ENCODE measurements around the gene SPATA16. TPM values are rescaled to one million over a fixed set of nuclear protein-coding genes. Genes with fewer than 3 reads are reported as not detected.

SPATA16 gene
- polyA plus RNA-seq, 1 donor from 2014 or later = not detected

DNA sequence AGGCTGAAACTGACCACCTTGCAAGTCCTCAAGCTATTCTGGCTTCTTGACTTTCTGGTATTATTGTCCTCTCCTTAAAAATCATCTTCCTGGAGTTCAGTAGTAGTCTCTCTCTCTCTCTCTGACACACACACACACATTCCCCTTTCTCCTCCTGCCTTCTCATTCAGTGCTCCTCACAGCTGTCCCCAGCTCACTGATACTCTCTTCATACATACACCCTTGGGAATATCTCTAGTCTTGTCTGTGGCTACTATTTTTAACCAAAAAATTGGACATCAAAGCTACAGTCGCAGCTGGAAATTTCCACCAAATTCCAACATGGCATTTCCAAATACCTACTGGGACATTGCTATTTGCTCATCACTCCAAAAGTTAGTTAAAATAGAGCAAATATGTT, 211.6 kb downstream of the SPATA16 start:
- no peak for TF ChIP-seq EZH2 (IDR thresholded peaks at IDR 0.05; ENCODE audit: borderline replicate concordance, insufficient read depth, low read length, poor library complexity, severe bottlenecking)
- TF ChIP-seq SMC3 (conservative IDR thresholded peaks at IDR 0.05; ENCODE audit: poor library complexity) = no peak
- TF ChIP-seq EP300 (conservative IDR thresholded peaks at IDR 0.05; ENCODE audit: poor library complexity, severe bottlenecking) = no peak
- TF ChIP-seq RAD21 (conservative IDR thresholded peaks at IDR 0.05) = no peak
- TF ChIP-seq TAF1 (IDR thresholded peaks at IDR 0.05; ENCODE audit: low read depth) = no peak
- TF ChIP-seq, protein P1, sequence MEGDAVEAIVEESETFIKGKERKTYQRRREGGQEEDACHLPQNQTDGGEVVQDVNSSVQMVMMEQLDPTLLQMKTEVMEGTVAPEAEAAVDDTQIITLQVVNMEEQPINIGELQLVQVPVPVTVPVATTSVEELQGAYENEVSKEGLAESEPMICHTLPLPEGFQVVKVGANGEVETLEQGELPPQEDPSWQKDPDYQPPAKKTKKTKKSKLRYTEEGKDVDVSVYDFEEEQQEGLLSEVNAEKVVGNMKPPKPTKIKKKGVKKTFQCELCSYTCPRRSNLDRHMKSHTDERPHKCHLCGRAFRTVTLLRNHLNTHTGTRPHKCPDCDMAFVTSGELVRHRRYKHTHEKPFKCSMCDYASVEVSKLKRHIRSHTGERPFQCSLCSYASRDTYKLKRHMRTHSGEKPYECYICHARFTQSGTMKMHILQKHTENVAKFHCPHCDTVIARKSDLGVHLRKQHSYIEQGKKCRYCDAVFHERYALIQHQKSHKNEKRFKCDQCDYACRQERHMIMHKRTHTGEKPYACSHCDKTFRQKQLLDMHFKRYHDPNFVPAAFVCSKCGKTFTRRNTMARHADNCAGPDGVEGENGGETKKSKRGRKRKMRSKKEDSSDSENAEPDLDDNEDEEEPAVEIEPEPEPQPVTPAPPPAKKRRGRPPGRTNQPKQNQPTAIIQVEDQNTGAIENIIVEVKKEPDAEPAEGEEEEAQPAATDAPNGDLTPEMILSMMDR (IDR thresholded peaks at IDR 0.05; ENCODE audit: poor library complexity, severe bottlenecking) = no peak
- no peak for TF ChIP-seq POLR2AphosphoS5 (IDR thresholded peaks at IDR 0.05)
- TF ChIP-seq MXI1 (conservative IDR thresholded peaks at IDR 0.05; ENCODE audit: poor library complexity, severe bottlenecking) = no peak
- TF ChIP-seq, protein P2, sequence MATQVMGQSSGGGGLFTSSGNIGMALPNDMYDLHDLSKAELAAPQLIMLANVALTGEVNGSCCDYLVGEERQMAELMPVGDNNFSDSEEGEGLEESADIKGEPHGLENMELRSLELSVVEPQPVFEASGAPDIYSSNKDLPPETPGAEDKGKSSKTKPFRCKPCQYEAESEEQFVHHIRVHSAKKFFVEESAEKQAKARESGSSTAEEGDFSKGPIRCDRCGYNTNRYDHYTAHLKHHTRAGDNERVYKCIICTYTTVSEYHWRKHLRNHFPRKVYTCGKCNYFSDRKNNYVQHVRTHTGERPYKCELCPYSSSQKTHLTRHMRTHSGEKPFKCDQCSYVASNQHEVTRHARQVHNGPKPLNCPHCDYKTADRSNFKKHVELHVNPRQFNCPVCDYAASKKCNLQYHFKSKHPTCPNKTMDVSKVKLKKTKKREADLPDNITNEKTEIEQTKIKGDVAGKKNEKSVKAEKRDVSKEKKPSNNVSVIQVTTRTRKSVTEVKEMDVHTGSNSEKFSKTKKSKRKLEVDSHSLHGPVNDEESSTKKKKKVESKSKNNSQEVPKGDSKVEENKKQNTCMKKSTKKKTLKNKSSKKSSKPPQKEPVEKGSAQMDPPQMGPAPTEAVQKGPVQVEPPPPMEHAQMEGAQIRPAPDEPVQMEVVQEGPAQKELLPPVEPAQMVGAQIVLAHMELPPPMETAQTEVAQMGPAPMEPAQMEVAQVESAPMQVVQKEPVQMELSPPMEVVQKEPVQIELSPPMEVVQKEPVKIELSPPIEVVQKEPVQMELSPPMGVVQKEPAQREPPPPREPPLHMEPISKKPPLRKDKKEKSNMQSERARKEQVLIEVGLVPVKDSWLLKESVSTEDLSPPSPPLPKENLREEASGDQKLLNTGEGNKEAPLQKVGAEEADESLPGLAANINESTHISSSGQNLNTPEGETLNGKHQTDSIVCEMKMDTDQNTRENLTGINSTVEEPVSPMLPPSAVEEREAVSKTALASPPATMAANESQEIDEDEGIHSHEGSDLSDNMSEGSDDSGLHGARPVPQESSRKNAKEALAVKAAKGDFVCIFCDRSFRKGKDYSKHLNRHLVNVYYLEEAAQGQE (IDR thresholded peaks at IDR 0.05; ENCODE audit: borderline replicate concordance) = no peak
- Histone ChIP-seq H4K20me1 (ENCODE audit: insufficient read depth) (no peaks in the 10 kb centered on the region), H3K36me3 (ENCODE audit: insufficient read depth, low read length) (no peaks in the 10 kb centered on the region), H3K9ac (ENCODE audit: low read length) (no peak overlapping the region), H3F3A (ENCODE audit: insufficient read depth, low read length, poor library complexity, severe bottlenecking) (no peaks in the 10 kb centered on the region), H3K4me3 (ENCODE audit: low read length) (no peak overlapping the region), H3K27ac (ENCODE audit: low read length) (no peak overlapping the region), H3K79me2 (replicated peaks; ENCODE audit: insufficient read depth, low read length) (no peaks in the 10 kb centered on the region), H3K9me3 (ENCODE audit: low read length) (no peaks in the 10 kb centered on the region), H2AFZ (ENCODE audit: low read depth, low read length) (no peak overlapping the region), H3K27me3 (ENCODE audit: insufficient read depth, low read depth, low read length) (no peaks in the 10 kb centered on the region), H3K9me2 (ENCODE audit: insufficient read depth, low read length) (no peaks in the 10 kb centered on the region), H3K4me2 (ENCODE audit: low read length) (no peak overlapping the region)

DNA sequence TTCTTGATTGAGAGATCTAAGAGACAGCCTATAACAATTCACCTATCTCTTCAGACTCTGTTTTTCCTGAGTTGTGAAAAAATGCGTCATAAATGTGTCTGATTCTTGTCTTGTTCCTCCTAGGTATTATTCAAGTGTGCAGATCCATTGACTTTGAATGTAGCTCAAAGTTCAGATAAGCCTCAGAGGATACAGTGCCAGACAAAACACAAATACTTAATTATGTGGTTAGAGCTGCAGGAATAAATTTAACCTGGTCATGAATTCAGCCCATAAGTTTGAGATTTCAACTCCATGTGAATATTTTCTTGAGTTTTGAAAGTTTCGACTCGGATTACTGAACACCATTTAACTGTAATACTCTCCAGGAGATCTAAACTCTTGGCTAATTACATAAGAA, 216.5 kb downstream of the SPATA16 start:
- TF ChIP-seq POLR2AphosphoS5 (IDR thresholded peaks at IDR 0.05) (no peak), TAF1 (IDR thresholded peaks at IDR 0.05; ENCODE audit: low read depth) (no peak), RAD21 (conservative IDR thresholded peaks at IDR 0.05) (no peak), EP300 (conservative IDR thresholded peaks at IDR 0.05; ENCODE audit: poor library complexity, severe bottlenecking) (no peak), SMC3 (conservative IDR thresholded peaks at IDR 0.05; ENCODE audit: poor library complexity) (no peak), EZH2 (IDR thresholded peaks at IDR 0.05; ENCODE audit: borderline replicate concordance, insufficient read depth, low read length, poor library complexity, severe bottlenecking) (no peak), MXI1 (conservative IDR thresholded peaks at IDR 0.05; ENCODE audit: poor library complexity, severe bottlenecking) (no peak)
- TF ChIP-seq, protein P1 (IDR thresholded peaks at IDR 0.05; ENCODE audit: poor library complexity, severe bottlenecking) = no peak
- TF ChIP-seq, protein P2 (IDR thresholded peaks at IDR 0.05; ENCODE audit: borderline replicate concordance) = no peak
- no peaks in the 10 kb centered on the region for H4K20me1 ChIP-seq (ENCODE audit: insufficient read depth)
- no peaks in the 10 kb centered on the region for H3F3A ChIP-seq (ENCODE audit: insufficient read depth, low read length, poor library complexity, severe bottlenecking)
- H3K9me2 ChIP-seq (ENCODE audit: insufficient read depth, low read length) = no peaks in the 10 kb centered on the region
- H2AFZ ChIP-seq (ENCODE audit: low read depth, low read length) = no peak overlapping the region
- H3K27me3 ChIP-seq (ENCODE audit: insufficient read depth, low read depth, low read length) = no peaks in the 10 kb centered on the region
- no peak overlapping the region for H3K9ac ChIP-seq (ENCODE audit: low read length)
- no peaks in the 10 kb centered on the region for H3K9me3 ChIP-seq (ENCODE audit: low read length)
- H3K36me3 ChIP-seq (ENCODE audit: insufficient read depth, low read length) = no peaks in the 10 kb centered on the region
- no peaks in the 10 kb centered on the region for H3K79me2 ChIP-seq (replicated peaks; ENCODE audit: insufficient read depth, low read length)
- H3K4me2 ChIP-seq (ENCODE audit: low read length) = no peak overlapping the region
- no peak overlapping the region for H3K27ac ChIP-seq (ENCODE audit: low read length)
- H3K4me3 ChIP-seq (ENCODE audit: low read length) = no peak overlapping the region

All from neural cell (in vitro differentiated cells).